AG09309 (cell line): ENCODE data around the gene PTPRN2.
"Not testable (repeated sequence)": the region's sequence is repeated elsewhere in the genome, so short reads cannot be mapped to it uniquely, and the experiment has no call there.

Experiments
- DNase-seq: peaks from one replicate; pipeline ENCODE4 v3.0.0-alpha.2; 2010; ENCODE audit warnings: low read depth
- H3K4me3 ChIP-seq: 2 replicates; pipeline ENCODE4 v1.5.1; 2011; ENCODE audit warnings: mild to moderate bottlenecking, low read depth, low read length, moderate library complexity; ENCODE audit not compliant: control insufficient read depth
- TF ChIP-seq, protein P1 (sequence below): IDR thresholded peaks from 2 replicates; pipeline ENCODE4 v1.5.1; 2011; ENCODE audit warnings: mild to moderate bottlenecking, low read depth, low read length, inconsistent platforms; ENCODE audit not compliant: insufficient read depth, control insufficient read depth; ENCODE audit errors: missing control alignments

The PTPRN2 gene

DNA sequence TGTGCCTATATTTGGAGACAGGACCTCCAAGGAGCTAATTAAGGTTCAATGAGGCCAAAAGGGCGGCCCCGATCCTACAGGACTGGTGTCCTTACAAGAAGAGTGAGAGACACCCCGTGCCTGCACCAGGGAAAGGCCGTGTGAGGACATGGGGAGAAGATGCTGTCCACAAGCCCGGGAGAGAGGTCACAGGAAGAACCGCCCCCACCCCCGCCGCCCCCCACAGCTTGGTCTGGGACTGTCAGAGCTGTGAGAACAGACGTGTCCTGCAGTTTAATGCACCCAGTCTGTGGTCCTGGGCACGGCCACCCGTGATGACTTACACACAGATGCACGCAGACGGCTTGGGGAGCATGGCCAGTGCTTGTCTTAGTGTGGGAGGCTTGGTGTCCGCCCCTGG is 851.3 kb downstream of the PTPRN2 start:
- no peak for DNase-seq
- TF ChIP-seq, protein P1, sequence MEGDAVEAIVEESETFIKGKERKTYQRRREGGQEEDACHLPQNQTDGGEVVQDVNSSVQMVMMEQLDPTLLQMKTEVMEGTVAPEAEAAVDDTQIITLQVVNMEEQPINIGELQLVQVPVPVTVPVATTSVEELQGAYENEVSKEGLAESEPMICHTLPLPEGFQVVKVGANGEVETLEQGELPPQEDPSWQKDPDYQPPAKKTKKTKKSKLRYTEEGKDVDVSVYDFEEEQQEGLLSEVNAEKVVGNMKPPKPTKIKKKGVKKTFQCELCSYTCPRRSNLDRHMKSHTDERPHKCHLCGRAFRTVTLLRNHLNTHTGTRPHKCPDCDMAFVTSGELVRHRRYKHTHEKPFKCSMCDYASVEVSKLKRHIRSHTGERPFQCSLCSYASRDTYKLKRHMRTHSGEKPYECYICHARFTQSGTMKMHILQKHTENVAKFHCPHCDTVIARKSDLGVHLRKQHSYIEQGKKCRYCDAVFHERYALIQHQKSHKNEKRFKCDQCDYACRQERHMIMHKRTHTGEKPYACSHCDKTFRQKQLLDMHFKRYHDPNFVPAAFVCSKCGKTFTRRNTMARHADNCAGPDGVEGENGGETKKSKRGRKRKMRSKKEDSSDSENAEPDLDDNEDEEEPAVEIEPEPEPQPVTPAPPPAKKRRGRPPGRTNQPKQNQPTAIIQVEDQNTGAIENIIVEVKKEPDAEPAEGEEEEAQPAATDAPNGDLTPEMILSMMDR: no peak
- H3K4me3 ChIP-seq: no peak overlapping the region

DNA sequence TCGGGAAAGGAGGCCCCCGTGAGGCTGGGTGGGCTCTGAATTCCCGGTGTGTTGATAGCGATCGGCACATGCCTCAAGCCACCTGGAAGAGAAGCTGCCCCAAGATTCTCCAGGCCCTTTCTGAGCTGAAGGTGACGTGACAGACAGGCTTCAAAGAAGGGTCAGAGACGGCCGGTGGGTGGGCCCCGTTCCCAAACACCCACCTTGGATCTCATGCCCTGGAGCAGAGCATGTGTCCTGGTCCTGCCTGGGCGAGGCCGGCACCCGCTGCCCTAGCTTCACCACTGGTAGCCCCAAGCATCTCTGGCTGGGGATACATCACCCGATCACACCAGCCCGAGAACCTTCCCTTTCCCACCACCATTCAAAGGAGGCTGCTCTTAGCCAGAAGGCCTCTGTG is 851.8 kb downstream of the PTPRN2 start:
- TF ChIP-seq, protein P1: no peak
- H3K4me3 ChIP-seq: no peak overlapping the region

DNA sequence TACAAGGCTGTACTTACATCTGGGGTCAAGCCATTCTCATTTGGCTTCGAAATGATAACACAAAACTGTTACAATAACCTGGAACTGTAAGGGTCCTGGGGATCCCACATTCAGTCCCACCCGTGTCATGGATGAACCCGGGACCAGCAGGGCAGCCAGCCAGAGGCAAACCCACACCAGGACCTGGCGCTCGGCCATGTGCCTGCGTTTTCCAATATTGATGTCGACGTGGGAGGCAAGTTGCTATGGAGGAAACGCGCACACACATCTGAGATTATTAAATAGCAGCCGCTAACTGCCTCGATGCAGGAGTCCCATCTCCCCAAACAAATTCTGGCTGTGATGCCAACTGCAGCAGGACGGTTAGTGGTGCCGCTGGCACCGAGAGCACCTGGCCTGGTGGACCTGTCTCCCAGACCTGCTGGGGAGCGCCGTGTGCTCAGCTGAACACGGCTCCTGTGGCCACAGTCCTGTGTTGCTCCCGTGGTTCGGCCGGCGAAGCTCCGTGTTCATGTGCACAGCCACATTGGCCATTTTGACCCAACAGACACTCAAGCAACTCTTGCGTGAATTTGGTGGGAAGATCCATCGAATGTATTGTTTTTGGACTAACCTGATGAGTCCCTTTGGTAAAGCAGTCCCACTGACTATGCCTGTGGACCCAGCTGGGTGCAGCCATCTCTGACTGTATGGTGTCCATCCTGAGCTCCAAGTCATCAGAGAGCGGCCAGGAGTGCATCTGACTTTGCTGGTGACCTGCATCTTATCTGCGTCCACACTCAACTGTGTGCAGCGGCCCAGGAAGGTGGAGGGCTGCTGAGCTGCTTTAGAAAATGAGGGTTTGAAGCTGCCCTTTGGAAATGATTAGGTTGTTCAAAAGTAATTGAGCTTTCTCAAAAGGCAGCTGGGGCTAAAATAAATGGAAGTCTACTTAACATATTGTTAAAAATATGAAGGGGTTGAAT is 852.7 kb downstream of the PTPRN2 start:
- TF ChIP-seq, protein P1: no peak
- no peak for DNase-seq
- no peak overlapping the region for H3K4me3 ChIP-seq

More for the DNA sequence above, 851.8 kb downstream of the PTPRN2 start:
- no peak for DNase-seq

DNA sequence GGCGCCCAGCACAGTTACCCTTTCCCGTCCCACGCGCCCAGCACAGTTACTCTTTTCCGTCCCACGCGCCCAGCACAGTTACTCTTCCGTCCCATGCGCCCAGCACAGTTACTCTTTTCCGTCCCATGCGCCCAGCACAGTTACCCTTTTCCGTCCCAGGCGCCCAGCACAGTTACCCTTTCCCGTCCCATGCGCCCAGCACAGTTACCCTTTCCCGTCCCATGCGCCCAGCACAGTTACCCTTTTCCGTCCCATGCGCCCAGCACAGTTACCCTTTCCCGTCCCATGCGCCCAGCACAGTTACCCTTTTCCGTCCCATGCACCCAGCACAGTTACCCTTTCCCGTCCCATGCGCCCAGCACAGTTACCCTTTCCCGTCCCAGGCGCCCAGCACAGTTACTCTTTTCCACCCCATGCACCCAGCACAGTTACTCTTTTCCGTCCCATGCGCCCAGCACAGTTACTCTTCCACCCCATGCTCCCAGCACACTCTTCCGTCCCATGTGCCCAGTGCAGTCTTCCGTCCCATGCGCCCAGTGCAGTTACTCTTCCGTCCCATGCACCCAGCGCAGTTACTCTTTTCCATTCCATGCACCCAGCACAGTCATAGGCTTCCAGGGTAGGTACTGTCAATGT is 853.7 kb downstream of the PTPRN2 start:
- not testable (repeated sequence) for H3K4me3 ChIP-seq, DNase-seq

DNA sequence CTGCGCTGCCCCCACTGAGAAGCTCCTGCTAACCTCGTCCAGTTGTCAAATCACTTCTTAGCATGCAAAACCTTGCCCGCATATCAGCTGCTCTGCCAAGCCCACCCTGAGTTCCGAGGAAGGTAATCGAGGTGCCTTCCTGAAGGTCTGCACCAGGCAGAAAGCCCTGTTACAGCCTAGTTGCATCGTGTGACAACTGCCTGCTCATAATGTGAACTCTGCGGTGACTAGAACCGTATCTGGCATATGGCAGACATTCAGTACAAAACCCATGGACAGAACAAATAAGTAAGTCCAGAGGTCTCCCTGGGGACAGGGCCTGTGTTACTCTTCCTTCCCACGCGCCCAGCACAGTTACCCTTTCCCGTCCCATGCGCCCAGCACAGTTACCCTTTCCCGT is 856.5 kb downstream of the PTPRN2 start:
- no peak for DNase-seq
- no peak overlapping the region for H3K4me3 ChIP-seq
- TF ChIP-seq, protein P1: no peak

DNA sequence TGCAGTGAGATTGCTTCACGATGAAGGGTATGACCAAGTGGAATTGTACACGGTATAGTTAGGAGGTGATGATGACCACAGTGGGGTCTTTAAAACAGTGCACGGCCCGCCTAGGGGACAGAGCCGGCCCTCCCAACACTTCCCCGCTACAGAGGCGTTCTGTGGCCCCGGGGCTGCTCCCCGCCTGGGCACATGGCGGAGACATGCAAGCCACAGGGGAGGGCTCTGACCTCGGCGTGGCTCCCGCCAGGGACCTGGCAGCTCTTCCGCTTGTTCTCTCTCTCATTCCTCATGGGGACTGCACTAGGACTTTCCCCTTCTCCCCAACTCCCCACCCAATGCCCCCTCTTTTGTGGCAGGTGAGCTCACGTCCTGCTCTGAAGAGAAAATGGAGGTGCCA is 857.0 kb downstream of the PTPRN2 start:
- TF ChIP-seq, protein P1: no peak
- no peak for DNase-seq
- no peak overlapping the region for H3K4me3 ChIP-seq

DNA sequence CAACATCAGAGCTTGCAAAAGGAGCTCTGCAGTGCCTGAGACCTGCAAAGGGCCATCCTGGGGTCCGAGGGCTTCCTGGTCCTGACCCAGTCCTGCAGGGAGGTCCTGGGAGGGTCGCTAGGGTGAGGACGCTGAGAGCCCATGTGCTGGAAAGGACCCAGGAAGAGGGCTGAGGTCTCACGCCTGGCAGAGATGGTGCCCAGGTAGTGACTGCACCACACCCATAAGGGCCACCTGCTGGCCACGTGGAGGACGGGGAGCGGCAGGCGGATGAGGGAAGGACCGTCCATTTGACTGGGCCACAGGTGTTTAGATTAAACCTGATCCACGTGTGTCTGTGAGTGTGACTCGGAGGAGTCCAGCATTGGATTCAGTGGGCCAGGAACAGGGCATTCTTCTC is 858.1 kb downstream of the PTPRN2 start:
- H3K4me3 ChIP-seq: no peak overlapping the region
- no peak for DNase-seq
- TF ChIP-seq, protein P1: no peak
